ENCODE measurements around the gene PSMA2.

GRCh38 chr7:42935861-42936260, 3.9 kb upstream of the PSMA2 start:
- TF ChIP-seq CTCF (conservative IDR thresholded peaks at IDR 0.05 in 1 of 2, IDR thresholded peaks at IDR 0.05 in 1 of 2; ENCODE audit: low read depth in 1 of 2, low read length in 2 of 2) (no peak), EZH2 (IDR thresholded peaks at IDR 0.05; ENCODE audit: low read length, missing control alignments) (no peak)

All from fibroblast of lung (primary cell).